ENCODE data around the gene SH2D4B. TPM values are rescaled to one million over a fixed set of nuclear protein-coding genes. Genes with fewer than 3 reads are reported as not detected.

The SH2D4B gene
- total and polyA plus RNA-seq, 3 experiments from 2014 or later: 0.11 to 0.13 TPM; not detected in 1

DNA sequence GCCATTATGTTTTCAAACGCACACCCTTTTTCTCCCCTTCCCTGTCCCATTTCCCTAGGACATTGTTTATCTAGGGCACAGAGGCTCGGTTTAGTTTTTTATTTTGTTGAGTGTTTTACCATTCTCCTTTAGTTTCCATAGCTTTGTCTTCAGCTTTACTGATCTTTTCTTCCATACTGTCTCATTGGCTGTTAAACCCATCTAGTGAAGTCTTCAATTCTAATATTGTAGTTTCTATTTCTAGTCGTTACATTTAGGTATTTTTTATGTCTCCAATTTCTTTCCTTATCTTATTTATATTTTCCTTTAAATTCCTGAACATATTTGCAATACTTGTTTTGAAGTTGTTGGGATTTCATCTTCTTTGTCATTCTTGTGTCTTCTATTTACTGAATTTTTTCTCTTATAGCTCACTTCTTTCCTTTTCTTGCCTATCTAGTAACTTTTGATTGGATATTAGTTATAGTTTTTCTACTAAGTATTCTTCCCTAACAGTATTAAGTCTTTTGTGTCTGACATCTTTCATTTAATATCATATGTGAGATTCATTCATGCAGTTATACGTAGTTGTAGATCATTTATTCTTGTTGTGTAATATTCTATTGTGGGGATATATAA, 41.0 kb upstream of the SH2D4B start:
- Mint-ChIP-seq H3K9me3 (peaks cover 0 to 9% (median 0%) of the 10 kb centered on the region in 5 donors), H3K27ac (peak overlapping the region; percentile 81 to 96 (median 96)), H3K4me3 (peak overlapping the region; percentile 40 to 84 (median 75)), H3K4me1 (peaks cover 96 to 100% (median 99%) of the 10 kb centered on the region in 3 donors), H3K27me3 (no peaks in the 10 kb centered on the region), H3K36me3 (peaks cover 10 to 68% (median 21%) of the 10 kb centered on the region in 3 donors)
- no peaks in the 10 kb centered on the region for H3K9me3 ChIP-seq (ENCODE audit: low read length)
- H3K27me3 ChIP-seq (ENCODE audit: insufficient read depth, low read length, poor library complexity, severe bottlenecking): no peaks in the 10 kb centered on the region
- CTCF ChIA-PET: interaction anchor here (1.2 to 19.9 kb wide), 6 partner anchors 9 to 54 kb away, joined by 3 to 498 read pairs (median 58); partner anchors contain the start of gene TSPAN14
- DNase-seq: no peak
- peak overlapping the region; percentile 12 for H3K4me3 ChIP-seq (ENCODE audit: low read length)
- peaks cover 97% of the 10 kb centered on the region for H3K4me1 ChIP-seq (ENCODE audit: insufficient read depth, low read length)
- peaks cover under 1% of the 10 kb centered on the region for H3K36me3 ChIP-seq (ENCODE audit: insufficient read depth, low read length)
- POLR2A ChIA-PET: interaction anchor here (1.6 kb wide), 1 partner anchor 10 kb away, joined by 4 read pairs; no protein-coding TSS in a partner anchor
- H3K27ac ChIP-seq (ENCODE audit: low read depth, low read length): no peak overlapping the region

DNA sequence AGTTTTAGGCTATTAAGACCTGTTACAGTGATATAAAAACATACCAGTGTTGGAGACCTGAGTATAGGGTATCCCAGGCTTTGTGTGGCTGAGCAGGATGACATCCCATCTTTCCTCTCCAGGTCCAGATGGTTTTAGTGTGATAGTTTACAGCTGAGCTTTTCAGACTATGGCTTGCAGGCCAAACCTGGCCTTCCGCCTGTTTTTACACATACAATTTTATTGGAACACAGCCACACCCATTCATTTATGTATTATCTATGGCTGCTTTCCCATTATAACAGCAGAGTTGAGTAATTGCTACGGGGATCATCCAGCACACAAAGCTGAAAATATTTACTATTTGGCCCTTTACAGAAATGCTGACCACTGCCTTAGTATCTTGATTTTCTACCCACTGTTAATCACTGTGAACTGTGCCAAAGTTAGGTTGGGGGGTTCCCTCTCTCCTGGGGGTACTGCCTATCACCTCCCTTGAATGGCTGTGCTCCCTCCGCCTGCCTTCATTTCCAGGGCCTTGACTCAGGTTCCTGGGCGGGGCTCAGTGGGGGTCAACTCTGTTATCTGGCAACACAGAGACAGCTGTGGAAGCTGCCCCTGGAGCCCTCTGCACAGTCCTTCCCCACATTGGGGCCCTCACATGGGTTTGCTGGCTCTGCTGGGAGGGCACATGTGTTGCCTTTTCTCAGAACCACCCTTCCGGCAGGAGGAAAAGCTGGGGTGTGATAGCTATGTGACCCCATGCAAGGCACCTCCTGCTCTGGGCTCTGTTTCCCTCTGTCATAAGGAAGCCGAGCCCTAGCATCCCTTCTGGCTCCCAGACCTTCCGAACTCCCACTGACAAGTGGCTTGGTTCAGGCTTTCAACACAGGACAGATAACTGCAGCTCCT, 40.3 kb upstream of the SH2D4B start:
- peaks cover 10 to 68% (median 20%) of the 10 kb centered on the region in 3 donors for H3K36me3 Mint-ChIP-seq
- Histone ChIP-seq H3K4me3 (ENCODE audit: low read length) (peak overlapping the region; percentile 35), H3K27me3 (ENCODE audit: insufficient read depth, low read length, poor library complexity, severe bottlenecking) (no peaks in the 10 kb centered on the region), H3K9me3 (ENCODE audit: low read length) (no peaks in the 10 kb centered on the region), H3K27ac (ENCODE audit: low read depth, low read length) (peak overlapping the region; percentile 49), H3K4me1 (ENCODE audit: insufficient read depth, low read length) (peaks cover 97% of the 10 kb centered on the region), H3K36me3 (ENCODE audit: insufficient read depth, low read length) (no peaks in the 10 kb centered on the region)
- POLR2A ChIA-PET: interaction anchor here (0.6 to 2.0 kb wide), 5 partner anchors 10 to 39 kb away, joined by 3 to 8 read pairs (median 5); no protein-coding TSS in a partner anchor
- CTCF ChIA-PET: interaction anchor here (0.8 to 19.9 kb wide), 9 partner anchors 8 to 120 kb away, joined by 3 to 498 read pairs (median 9); partner anchors contain the start of gene TSPAN14
- peaks cover 96 to 100% (median 99%) of the 10 kb centered on the region in 3 donors for H3K4me1 Mint-ChIP-seq
- peaks cover 0 to 9% (median 0%) of the 10 kb centered on the region in 5 donors for H3K9me3 Mint-ChIP-seq
- H3K27ac Mint-ChIP-seq: peak overlapping the region; percentile 81 to 97 (median 96)
- peak overlapping the region; percentile 40 to 86 (median 78) for H3K4me3 Mint-ChIP-seq
- no peaks in the 10 kb centered on the region for H3K27me3 Mint-ChIP-seq
- peak in 1 of 5 donors; percentile 21 for DNase-seq

GRCh38 chr10:80498078-80498832, 39.4 kb upstream of the SH2D4B start:
- Histone ChIP-seq H3K4me3 (ENCODE audit: low read length) (peak overlapping the region; percentile 35), H3K27ac (ENCODE audit: low read depth, low read length) (peak overlapping the region; percentile 49)
- peak in 1 of 5 donors; percentile 23 for DNase-seq

DNA sequence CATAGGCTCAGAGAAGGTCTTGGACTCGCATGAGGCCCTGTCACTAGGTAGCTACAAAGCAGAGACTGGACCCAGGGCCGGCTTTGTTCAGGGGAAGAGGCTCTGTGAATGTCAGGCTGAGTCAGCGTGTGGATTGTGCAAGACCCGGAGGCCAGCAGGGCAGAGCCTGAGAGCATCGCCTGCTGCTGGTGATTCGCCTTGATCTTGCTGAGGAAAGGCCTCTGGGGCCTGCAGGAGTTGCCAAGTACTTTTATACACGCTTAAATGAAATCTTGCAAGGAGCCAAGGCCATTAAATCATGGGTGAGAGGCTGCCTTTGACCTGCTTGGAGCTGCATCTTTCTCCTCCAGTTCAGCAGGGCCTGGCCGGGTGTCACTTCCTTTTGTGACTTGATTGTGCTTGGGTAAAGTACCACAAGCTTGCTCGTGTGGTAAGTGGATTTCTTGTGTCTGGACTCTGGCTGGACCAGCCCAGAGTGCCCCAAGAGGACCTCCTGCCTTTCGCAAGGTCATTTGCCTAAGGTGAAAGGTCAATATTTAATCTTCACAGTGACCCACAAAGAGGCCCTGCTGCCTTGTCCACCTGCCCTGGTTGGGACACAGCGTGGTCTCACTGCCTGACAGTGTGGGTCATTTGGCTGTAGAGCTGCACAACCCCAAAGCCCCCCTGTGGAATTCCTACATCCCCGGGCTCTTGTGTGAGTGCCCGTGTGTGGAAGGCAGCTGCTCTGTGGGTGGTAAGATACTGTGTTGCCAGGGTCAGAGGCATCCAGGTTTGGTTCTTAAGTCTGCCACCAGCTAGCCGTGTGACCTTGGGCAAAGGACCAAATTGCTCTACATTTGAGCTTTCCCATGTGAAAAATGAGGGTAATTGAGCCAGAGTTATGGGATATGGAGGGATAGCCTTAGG, 38.6 kb upstream of the SH2D4B start:
- H3K4me1 ChIP-seq (ENCODE audit: insufficient read depth, low read length): peaks cover 98% of the 10 kb centered on the region
- H3K9me3 Mint-ChIP-seq: peaks cover 0 to 9% (median 0%) of the 10 kb centered on the region in 5 donors
- H3K4me1 Mint-ChIP-seq: peaks cover 97 to 100% (median 99%) of the 10 kb centered on the region in 3 donors

More at GRCh38 chr10:80498078-80498832, 39.4 kb upstream of the SH2D4B start:
- ChIA-PET POLR2A (interaction anchor here (0.6 to 2.0 kb wide), 7 partner anchors 10 to 40 kb away, joined by 3 to 8 read pairs (median 5); no protein-coding TSS in a partner anchor), CTCF (interaction anchor here (0.8 to 19.9 kb wide), 8 partner anchors 7 to 120 kb away, joined by 3 to 498 read pairs (median 14); partner anchors contain the start of gene TSPAN14)
- H3K9me3 ChIP-seq (ENCODE audit: low read length): no peaks in the 10 kb centered on the region
- H3K9me3 Mint-ChIP-seq: peaks cover 0 to 9% (median 0%) of the 10 kb centered on the region in 5 donors
- H3K27me3 ChIP-seq (ENCODE audit: insufficient read depth, low read length, poor library complexity, severe bottlenecking): no peaks in the 10 kb centered on the region
- H3K27me3 Mint-ChIP-seq: no peaks in the 10 kb centered on the region
- H3K4me1 ChIP-seq (ENCODE audit: insufficient read depth, low read length): peaks cover 98% of the 10 kb centered on the region
- H3K36me3 ChIP-seq (ENCODE audit: insufficient read depth, low read length): no peaks in the 10 kb centered on the region
- H3K4me3 Mint-ChIP-seq: peak overlapping the region; percentile 64 to 86 (median 78)
- peaks cover 97 to 100% (median 99%) of the 10 kb centered on the region in 3 donors for H3K4me1 Mint-ChIP-seq
- peaks cover 10 to 69% (median 20%) of the 10 kb centered on the region in 3 donors for H3K36me3 Mint-ChIP-seq
- peak overlapping the region; percentile 92 to 97 (median 96) for H3K27ac Mint-ChIP-seq

GRCh38 chr10:80500572-80501380, 36.9 kb upstream of the SH2D4B start:
- H3K9me3 ChIP-seq (ENCODE audit: low read length): no peaks in the 10 kb centered on the region
- H3K27ac Mint-ChIP-seq: peak overlapping the region; percentile 89 to 99 (median 96)
- H3K4me1 ChIP-seq (ENCODE audit: insufficient read depth, low read length): peaks cover 98% of the 10 kb centered on the region
- peak overlapping the region in 6 of 7 donors; percentile 47 to 81 (median 54) for H3K4me3 Mint-ChIP-seq
- H3K27ac ChIP-seq (ENCODE audit: low read depth, low read length): no peak overlapping the region
- ChIA-PET POLR2A (interaction anchor here (0.6 to 0.7 kb wide), 3 partner anchors 9 to 20 kb away, joined by 3 to 13 read pairs (median 6); no protein-coding TSS in a partner anchor), CTCF (interaction anchor here (0.9 to 19.9 kb wide), 5 partner anchors 9 to 123 kb away, joined by 3 to 498 read pairs (median 96); partner anchors contain the start of gene TSPAN14)
- H3K36me3 Mint-ChIP-seq: peaks cover 10 to 65% (median 16%) of the 10 kb centered on the region in 3 donors
- DNase-seq: peak in 2 of 5 donors; percentile 46 to 56
- peaks cover 0 to 9% (median 0%) of the 10 kb centered on the region in 5 donors for H3K9me3 Mint-ChIP-seq
- peaks cover 96 to 100% (median 99%) of the 10 kb centered on the region in 3 donors for H3K4me1 Mint-ChIP-seq
- no peaks in the 10 kb centered on the region for H3K27me3 Mint-ChIP-seq
- H3K4me3 ChIP-seq (ENCODE audit: low read length): no peak overlapping the region
- no peaks in the 10 kb centered on the region for H3K27me3 ChIP-seq (ENCODE audit: insufficient read depth, low read length, poor library complexity, severe bottlenecking)
- peaks cover 1% of the 10 kb centered on the region for H3K36me3 ChIP-seq (ENCODE audit: insufficient read depth, low read length)

More for the DNA sequence above, 38.6 kb upstream of the SH2D4B start:
- POLR2A ChIA-PET: interaction anchor here (0.8 to 2.0 kb wide), 6 partner anchors 11 to 41 kb away, joined by 3 to 8 read pairs (median 4); no protein-coding TSS in a partner anchor
- no peaks in the 10 kb centered on the region for H3K36me3 ChIP-seq (ENCODE audit: insufficient read depth, low read length)
- H3K27ac ChIP-seq (ENCODE audit: low read depth, low read length): peak overlapping the region; percentile 49
- Mint-ChIP-seq H3K36me3 (peaks cover 10 to 67% (median 20%) of the 10 kb centered on the region in 3 donors), H3K27me3 (no peaks in the 10 kb centered on the region), H3K27ac (peak overlapping the region; percentile 92 to 99 (median 96)), H3K4me3 (peak overlapping the region; percentile 64 to 86 (median 78))
- CTCF ChIA-PET: interaction anchor here (1.4 to 19.9 kb wide), 6 partner anchors 10 to 57 kb away, joined by 3 to 498 read pairs (median 52); partner anchors contain the start of gene TSPAN14
- no peaks in the 10 kb centered on the region for H3K27me3 ChIP-seq (ENCODE audit: insufficient read depth, low read length, poor library complexity, severe bottlenecking)
- H3K9me3 ChIP-seq (ENCODE audit: low read length): no peaks in the 10 kb centered on the region
- peak in 2 of 5 donors; percentile 25 to 60 for DNase-seq
- peak overlapping the region; percentile 35 for H3K4me3 ChIP-seq (ENCODE audit: low read length)

All from CD8-positive, alpha-beta memory T cell (primary cell).